HG02642 (cell line): Measurements from ENCODE around the gene TMEM114.

Experiments
- ATAC-seq: cut with Tn5 transposase; IDR thresholded peaks from one replicate; pipeline ENCODE4 v1.9.1; 2021; ENCODE audit warnings: mild to moderate bottlenecking; ENCODE audit not compliant: unreplicated experiment, poor library complexity

The TMEM114 gene

GRCh38 chr16:8551388-8552332, 38.7 kb downstream of the TMEM114 start:
- ATAC-seq, result no peak

DNA sequence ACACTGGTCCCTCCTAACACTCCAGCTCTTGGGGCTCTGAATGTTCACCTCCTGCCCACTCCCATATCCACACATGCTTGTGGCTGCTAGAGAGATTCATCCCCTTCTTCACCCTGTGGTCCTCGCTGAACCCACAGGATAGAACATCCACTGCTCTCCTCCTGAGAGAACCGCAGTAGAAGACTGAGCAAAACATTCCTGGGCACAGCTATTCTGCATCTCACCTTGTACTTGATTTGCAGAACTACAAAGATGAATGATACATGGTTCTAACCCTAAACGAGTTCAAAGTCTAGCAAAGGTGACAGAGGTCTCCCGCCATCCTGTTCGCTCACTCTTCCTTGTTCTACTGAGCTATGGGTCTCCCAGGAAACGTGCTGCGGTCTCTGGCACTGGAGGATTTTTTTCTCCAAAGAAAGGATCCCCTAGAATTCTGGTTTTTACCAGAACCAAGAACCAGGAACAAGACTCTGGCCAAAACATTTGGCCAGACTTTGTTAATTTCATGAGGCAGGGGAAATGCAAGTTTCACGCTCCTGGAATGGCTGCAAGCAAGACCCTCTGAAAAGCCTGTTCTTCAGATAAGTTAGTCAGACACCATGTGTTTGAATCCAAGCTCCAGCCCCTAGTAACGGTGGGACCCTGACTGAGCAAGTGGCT, 39.5 kb downstream of the TMEM114 start:
- no peak for ATAC-seq

DNA sequence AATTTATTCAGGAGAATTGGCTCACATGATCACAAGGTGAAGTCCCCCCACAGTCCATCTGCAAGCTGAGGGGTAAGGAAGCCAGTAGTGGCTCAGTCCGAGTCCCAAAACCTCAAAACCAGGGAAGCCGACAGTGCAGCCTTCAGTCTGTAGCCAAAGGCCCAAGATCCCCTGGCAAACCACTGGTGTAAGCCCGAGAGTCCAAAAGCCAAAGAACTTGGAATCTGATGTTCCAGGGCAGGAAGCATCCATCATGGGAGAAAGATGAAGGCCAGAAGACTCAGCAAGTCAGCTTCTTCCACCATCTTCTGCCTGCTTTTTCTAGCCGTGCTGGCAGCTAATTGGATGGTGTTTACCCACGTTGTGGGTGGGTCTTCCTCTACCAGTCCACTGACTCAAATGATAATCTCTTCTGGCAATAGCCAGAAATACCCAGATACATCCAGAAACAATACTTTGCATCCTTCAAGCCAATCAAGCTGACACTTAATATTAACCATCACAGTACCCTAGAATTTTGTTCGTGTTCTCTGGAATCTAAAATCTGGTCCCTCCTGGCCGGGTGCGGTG, 40.4 kb downstream of the TMEM114 start:
- ATAC-seq, result no peak

DNA sequence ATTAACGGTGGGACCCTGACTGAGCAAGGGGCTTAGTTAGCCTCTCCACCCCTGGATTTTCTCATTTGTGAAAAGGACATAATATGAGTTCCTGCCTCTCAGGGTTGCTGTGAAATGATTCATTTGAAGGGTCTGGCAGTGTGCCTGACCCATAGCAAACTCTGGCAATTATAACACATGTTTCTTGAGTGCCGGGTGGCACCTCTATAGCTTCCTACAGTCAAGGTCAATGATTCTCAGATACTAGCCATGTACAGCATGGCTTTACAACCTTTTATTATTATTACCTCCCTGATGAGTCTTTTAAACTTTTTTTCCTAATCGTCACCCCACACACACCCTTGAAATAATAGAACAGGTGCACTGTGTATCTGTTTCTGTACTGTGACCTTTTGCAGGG, 42.1 kb downstream of the TMEM114 start:
- ATAC-seq, result no peak

DNA sequence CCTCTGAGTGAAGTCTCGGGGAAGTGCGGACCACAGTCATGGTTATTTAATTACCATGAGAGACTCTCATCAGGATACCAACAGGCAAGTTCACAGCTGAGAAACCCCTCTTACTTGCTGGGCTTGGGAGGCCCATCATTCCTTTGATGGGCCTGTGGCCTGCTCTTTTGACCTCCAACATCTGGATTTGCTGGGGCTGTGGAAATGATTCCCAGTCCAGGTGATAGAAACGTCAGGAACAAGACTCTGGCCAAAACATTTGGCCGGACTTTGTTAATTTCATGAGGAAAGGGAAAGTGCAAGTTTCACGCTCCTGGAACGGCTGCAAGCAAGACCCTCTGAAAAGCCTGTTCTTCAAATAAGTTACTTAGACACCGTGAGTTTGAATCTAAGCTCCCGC, 42.5 kb downstream of the TMEM114 start:
- no peak for ATAC-seq

DNA sequence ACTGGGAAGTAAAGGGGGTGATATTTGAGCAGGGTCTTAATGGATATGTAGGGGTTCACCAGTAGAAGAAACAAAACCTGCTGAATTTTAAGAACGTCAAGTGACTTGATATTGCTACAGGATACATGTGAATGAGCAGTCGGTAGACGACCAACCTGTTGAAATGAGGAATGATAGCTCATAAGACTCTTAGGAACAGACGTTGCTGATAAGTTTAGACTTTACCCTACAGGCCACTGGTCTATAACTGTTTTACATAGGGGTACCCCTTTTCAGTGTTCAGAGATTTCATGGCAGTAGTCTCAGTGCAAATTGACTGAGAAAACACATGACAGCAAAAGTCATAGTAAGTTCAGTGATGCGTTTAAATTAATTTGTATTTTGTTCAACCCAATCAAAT, 45.9 kb downstream of the TMEM114 start:
- no peak for ATAC-seq

DNA sequence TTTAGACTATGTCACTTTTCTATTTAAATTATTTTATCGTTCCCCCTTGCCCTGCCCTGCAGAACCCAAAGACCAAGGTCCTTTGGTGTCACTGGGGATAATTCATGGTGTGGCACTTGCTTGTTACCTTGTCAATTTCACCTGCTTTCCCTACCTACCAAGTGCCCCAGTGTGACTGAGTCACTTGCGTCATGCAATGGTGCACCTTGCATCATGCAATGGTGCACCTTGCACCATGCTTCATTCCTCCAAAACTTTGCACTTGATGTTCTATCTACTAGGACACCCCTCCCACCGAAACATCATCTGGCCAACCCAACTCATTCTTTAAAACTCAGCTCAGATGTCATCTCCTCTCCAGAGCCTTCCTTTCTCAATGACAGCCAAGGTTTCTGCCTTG, 47.1 kb downstream of the TMEM114 start:
- no peak for ATAC-seq

GRCh38 chr16:8542393-8542792, 47.9 kb downstream of the TMEM114 start:
- no peak for ATAC-seq

DNA sequence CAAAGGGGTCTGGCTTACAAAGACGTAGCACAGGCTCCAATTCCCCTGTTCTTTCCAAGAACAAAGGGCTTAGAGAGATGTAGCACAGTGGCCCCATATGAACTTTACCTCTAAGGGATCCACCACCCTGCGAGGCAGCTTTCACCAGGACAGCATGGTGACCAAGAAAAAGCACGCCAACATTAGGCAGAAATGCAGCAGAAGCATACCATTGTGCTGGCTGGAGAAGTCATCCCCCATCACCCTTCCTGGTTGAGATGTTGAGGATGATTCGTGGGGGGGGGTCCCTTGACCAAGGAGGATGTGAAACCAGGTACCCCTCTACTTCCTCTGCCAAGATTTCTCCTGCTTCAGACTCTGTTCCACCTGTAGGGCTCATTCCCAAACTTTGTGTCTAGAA, 48.4 kb downstream of the TMEM114 start:
- no peak for ATAC-seq

- ATAC-seq, result no peak
These were observed 52.5 kb downstream of the TMEM114 start for GRCh38 chr16:8537691-8538342.

DNA sequence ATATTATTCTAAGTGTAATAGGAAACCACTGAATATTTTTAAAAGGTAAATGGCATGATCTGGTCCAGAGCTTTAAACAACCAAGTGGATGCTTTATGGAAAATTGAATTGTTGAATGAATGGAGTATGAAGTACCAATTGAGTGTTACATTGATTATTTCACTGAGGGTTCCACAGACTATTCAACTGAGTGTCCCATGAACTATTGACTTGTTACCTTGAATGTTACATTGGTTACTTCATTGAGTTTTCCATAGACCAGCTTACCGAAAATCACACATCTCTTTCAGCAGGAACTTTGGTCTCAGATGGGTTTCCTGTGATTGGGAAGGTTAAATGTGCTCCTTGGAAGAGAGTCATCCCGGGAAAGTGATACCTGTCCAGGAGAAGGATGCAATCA, 56.8 kb downstream of the TMEM114 start:
- no peak for ATAC-seq

- no peak for ATAC-seq
These were observed 59.4 kb downstream of the TMEM114 start for GRCh38 chr16:8530752-8531384.

GRCh38 chr16:8528471-8528870, 61.8 kb downstream of the TMEM114 start:
- no peak for ATAC-seq

DNA sequence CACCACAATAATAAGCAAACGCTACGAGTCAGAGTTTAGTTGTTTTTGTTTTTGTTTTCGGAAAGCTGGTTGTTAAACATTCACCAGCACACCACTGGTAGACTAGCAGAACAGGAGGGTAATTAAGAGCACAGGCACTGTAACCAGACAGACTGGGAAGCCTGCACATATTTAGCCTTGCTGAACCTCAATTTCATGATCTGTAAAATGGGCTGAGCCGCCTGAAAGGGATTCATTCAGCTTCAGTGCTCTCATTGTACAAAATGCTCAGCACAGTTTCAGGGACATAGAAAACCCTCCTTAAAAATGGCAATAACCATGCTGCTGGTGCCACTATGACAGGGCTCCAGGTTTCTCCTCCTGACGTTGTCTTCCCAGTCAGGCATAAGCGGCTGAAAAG, 66.4 kb downstream of the TMEM114 start:
- ATAC-seq, result no peak

- no peak for ATAC-seq
These were observed 67.6 kb downstream of the TMEM114 start for GRCh38 chr16:8522757-8523156.

DNA sequence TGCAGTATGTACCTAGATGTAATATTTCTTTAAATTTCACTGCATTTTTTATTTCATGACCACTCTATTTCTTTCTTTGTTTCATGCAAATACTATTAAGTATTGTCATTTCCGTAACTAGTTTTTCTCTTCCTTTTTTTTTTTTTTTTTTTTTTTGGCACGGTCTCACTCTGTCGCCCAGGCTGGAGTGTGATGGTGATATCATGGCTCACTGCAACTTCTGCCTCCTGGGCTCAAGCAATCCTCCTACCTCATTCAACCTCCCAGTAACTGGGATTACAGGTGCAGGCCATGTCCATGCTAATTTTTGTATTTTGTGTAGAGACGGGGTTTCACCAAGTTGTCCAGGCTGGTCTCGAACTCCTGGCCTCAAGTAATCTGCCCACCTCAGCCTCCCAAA, 70.7 kb downstream of the TMEM114 start:
- no peak for ATAC-seq
